Neutrophil (primary cell): ENCODE results near the gene CBY1.

Experiments
- H3K27ac ChIP-seq: fragments of 200-600 bp; sonication (generic); 2 replicates; pipeline ENCODE4 v1.5.1; 2016; ENCODE audit warnings: mild to moderate bottlenecking, moderate library complexity
- H3K27me3 ChIP-seq: fragments of 200-600 bp; sonication (generic); 2 replicates; pipeline ENCODE4 v1.6.0; 2016; ENCODE audit warnings: mild to moderate bottlenecking
- H3K36me3 ChIP-seq: fragments of 200-600 bp; sonication (generic); 2 replicates; pipeline ENCODE4 v1.5.1; 2017
- H3K4me1 ChIP-seq, 2 experiments: fragments of 200-600 bp in 1 of 2; sonication (generic) in 1 of 2; 1 replicate in 1 of 2; 2 replicates in 1 of 2; pipeline versions ENCODE4 v1.5.1 to v1.6.1; 2013 to 2016; ENCODE audit warnings: low read depth in 1 of 2, low read length in 1 of 2, mild to moderate bottlenecking in 1 of 2, moderate library complexity in 1 of 2; ENCODE audit not compliant: control insufficient read depth in 1 of 2, insufficient read depth in 1 of 2
- H3K4me3 ChIP-seq, 2 experiments: fragments of 200-600 bp in 1 of 2; sonication (generic) in 1 of 2; 1 replicate in 1 of 2; 2 replicates in 1 of 2; pipeline ENCODE4 v1.5.1; 2013 to 2016; ENCODE audit warnings: low read depth in 1 of 2, low read length in 1 of 2, mild to moderate bottlenecking in 1 of 2, moderate library complexity in 1 of 2
- H3K9me3 ChIP-seq: fragments of 200-600 bp; sonication (generic); 2 replicates; pipeline ENCODE4 v1.5.1; 2016
- TF ChIP-seq, protein P1 (sequence below): fragments of 200-600 bp; sonication (generic); IDR thresholded peaks from 2 replicates; pipeline ENCODE4 v1.5.1; 2016; ENCODE audit warnings: antibody characterized with exemption

CBY1 gene

DNA sequence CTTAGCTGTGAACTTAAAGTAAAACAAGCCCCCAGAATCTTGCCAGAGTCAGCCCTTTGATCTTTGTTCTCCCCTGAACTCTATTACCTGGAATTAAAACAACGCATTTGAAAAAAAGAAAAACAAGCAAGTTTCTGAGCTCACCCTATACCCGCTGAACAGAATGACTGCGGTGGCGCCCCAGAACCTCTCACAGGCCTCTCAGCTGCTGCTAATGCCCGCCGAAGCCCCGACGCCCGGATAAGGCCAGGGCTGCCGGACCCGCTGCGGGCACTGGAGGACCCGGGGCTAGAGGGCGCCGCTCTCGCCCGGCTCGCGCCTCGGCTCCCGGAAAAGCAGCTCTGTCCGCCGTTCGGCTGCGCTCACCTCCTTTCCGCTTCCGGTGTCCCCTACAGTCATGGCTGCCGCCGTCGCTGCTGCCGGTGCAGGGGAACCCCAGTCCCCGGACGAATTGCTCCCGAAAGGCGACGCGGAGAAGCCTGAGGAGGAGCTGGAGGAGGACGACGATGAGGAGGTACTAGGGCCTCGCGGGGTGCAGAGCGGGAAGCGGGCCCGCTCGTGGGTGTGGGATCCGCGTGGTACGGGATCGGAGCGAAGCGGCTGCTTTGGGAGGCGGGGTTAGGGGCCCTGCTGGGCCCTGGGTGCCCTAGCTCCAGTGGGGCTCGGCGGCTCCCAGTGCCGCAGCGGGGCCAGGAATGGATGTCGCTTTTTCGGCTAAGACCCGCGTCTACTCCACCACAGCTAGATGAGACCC is 25.3 kb downstream of the CBY1 start, which contains the start of gene TOMM22:
Gene TOMM22 (plus strand): TSS at position 376 of the 754 bp plus-strand sequence. CDS start 22 bp downstream, at position 398.
- TF ChIP-seq, protein P1, sequence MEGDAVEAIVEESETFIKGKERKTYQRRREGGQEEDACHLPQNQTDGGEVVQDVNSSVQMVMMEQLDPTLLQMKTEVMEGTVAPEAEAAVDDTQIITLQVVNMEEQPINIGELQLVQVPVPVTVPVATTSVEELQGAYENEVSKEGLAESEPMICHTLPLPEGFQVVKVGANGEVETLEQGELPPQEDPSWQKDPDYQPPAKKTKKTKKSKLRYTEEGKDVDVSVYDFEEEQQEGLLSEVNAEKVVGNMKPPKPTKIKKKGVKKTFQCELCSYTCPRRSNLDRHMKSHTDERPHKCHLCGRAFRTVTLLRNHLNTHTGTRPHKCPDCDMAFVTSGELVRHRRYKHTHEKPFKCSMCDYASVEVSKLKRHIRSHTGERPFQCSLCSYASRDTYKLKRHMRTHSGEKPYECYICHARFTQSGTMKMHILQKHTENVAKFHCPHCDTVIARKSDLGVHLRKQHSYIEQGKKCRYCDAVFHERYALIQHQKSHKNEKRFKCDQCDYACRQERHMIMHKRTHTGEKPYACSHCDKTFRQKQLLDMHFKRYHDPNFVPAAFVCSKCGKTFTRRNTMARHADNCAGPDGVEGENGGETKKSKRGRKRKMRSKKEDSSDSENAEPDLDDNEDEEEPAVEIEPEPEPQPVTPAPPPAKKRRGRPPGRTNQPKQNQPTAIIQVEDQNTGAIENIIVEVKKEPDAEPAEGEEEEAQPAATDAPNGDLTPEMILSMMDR = peak; percentile 74
- H3K4me3 ChIP-seq = peak within 1 kb of the TSS; percentile 81 to 92
- H3K36me3 ChIP-seq = peaks cover 11% of the 10 kb centered on the region
- H3K9me3 ChIP-seq = no peaks in the 10 kb centered on the region
- no peaks in the 10 kb centered on the region for H3K27me3 ChIP-seq
- peak within 1 kb of the TSS; percentile 67 for H3K27ac ChIP-seq
- H3K4me1 ChIP-seq = peaks cover 12 to 13% of the 10 kb centered on the region in 2 experiments

DNA sequence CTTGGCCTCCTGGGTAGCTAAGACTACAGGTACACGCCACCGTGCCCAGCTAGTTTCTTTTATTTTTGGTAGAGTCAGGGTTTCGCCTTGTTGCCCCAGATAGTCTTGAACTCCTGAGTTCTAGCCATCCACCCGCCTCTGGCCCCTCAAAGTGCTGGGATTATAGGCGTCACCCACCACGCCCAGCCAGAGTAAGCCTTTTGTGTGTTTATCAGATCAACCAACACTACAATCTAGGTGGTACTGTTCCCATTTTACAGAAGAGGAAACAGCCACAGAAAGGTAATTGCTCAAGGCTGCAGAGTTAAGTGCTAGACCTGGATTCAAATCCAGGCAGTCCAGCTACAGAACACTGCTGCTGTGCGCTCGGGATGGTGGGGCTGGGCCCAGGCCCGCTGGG is 28.5 kb downstream of the CBY1 start:
- TF ChIP-seq, protein P1 = no peak
- no peaks in the 10 kb centered on the region for H3K27me3 ChIP-seq
- H3K4me3 ChIP-seq = no peak overlapping the region
- H3K27ac ChIP-seq = no peak overlapping the region
- no peaks in the 10 kb centered on the region for H3K9me3 ChIP-seq
- H3K36me3 ChIP-seq = peaks cover 32% of the 10 kb centered on the region
- peaks cover 24% of the 10 kb centered on the region in 2 experiments for H3K4me1 ChIP-seq

DNA sequence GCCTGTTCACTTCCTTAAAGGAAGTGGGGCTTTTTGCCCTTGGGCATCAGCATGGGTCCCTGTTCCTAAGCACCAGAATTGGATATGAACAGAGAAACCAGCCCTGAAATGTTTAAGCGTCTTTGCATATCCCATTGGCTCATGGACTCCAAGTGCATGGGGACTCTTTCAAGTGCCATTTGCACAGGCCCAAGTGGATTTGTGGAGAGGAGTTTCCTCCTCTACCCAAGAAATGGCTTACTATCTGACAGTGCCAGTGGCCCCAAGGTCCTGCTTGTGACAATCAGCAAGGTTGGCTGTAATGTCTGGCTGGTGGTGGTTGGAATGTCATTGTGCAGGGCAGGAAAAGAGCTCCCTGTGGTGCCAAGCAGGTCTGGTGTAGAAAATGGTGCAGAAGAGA is 29.3 kb downstream of the CBY1 start:
- H3K27ac ChIP-seq = no peak overlapping the region
- H3K36me3 ChIP-seq = peaks cover 32% of the 10 kb centered on the region
- no peaks in the 10 kb centered on the region for H3K27me3 ChIP-seq
- H3K4me3 ChIP-seq = no peak overlapping the region
- H3K9me3 ChIP-seq = no peaks in the 10 kb centered on the region
- TF ChIP-seq, protein P1 = no peak
- peaks cover 26 to 27% of the 10 kb centered on the region in 2 experiments for H3K4me1 ChIP-seq

DNA sequence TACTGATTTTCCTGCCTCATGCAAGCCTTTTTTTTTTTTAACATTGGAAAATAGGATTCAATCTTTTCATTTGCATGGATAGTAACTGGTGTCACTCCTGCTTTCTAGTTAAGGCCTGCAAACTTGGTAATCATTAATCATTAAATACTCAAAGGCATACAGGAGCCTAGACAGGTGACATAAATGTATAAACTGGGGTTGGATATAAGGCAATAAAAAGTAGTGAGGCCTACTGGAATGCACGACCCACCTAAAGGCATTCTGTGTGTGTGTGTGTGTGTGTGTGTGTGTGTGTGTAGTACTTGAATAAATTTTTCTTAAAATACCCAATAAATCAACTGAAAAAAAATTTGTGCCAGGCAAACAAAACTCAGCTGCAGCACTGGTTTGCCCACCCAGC is 33.2 kb downstream of the CBY1 start:
- Histone ChIP-seq H3K4me1 (peaks cover 12 to 15% of the 10 kb centered on the region in 2 experiments), H3K27me3 (no peaks in the 10 kb centered on the region), H3K36me3 (peaks cover 32% of the 10 kb centered on the region), H3K4me3 (no peak overlapping the region), H3K9me3 (no peaks in the 10 kb centered on the region), H3K27ac (no peak overlapping the region)
- TF ChIP-seq, protein P1 = no peak

DNA sequence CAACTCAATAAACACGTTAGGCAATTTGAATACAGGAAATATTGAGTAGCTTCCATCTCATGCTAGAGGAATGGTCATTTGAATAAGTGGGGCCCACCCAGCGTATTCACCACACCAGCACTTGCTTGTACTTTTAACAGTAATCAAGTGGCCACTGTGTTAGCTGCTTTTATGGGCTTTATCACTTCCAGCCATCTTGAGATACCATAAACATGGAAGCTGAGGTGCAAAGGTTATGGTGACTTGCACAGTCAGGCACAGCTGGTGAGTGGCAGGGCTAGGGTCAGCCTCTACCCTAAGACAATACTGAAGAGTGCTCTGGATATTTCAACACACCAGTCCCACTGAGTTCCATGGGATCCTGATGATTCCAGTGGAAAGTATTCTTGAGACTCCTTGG is 37.6 kb downstream of the CBY1 start:
- no peaks in the 10 kb centered on the region for H3K27me3 ChIP-seq
- TF ChIP-seq, protein P1 = no peak
- H3K36me3 ChIP-seq = peaks cover under 1% of the 10 kb centered on the region
- H3K27ac ChIP-seq = no peak overlapping the region
- H3K4me1 ChIP-seq = peaks cover 21 to 22% of the 10 kb centered on the region in 2 experiments
- no peaks in the 10 kb centered on the region for H3K9me3 ChIP-seq
- no peak overlapping the region for H3K4me3 ChIP-seq
